HEK293 (cell line): ENCODE measurements around the gene CDC42EP1.
A peak's percentile ranks its signal among the peaks of the same experiment; 100 is the strongest.

ENCODE experiments used
- GFI1B ChIP-seq: fragments of 450-650 bp; formaldehyde crosslinking; IDR thresholded peaks from 2 replicates; pipeline ENCODE4 v1.5.1; 2016; ENCODE audit warnings: missing biosample characterization, missing genetic modification characterization
- IKZF3 ChIP-seq: fragments of 450-650 bp; IDR thresholded peaks from 2 replicates; pipeline ENCODE4 v1.5.0; 2018; ENCODE audit warnings: missing biosample characterization, mild to moderate bottlenecking, missing genetic modification characterization, moderate library complexity
- KLF1 ChIP-seq: fragments of 450-650 bp; formaldehyde crosslinking; IDR thresholded peaks from 2 replicates; pipeline ENCODE4 v1.5.1; 2016; ENCODE audit warnings: missing biosample characterization, missing genetic modification characterization
- KLF16 ChIP-seq: fragments of 450-650 bp; formaldehyde crosslinking; IDR thresholded peaks from 2 replicates; pipeline ENCODE4 v1.5.1; 2017; ENCODE audit warnings: missing biosample characterization, missing genetic modification characterization
- MYNN ChIP-seq: fragments of 450-650 bp; formaldehyde crosslinking; IDR thresholded peaks from 2 replicates; pipeline ENCODE4 v1.5.1; 2016; ENCODE audit warnings: missing biosample characterization, missing genetic modification characterization, borderline replicate concordance
- MZF1 ChIP-seq: fragments of 450-650 bp; formaldehyde crosslinking; IDR thresholded peaks from 2 replicates; pipeline ENCODE4 v1.5.1; 2017; ENCODE audit warnings: missing biosample characterization, missing genetic modification characterization, borderline replicate concordance
- SP2 ChIP-seq: fragments of 450-650 bp; formaldehyde crosslinking; IDR thresholded peaks from 2 replicates; pipeline ENCODE4 v1.5.1; 2016; ENCODE audit warnings: missing biosample characterization, missing genetic modification characterization
- ZBTB1 ChIP-seq: fragments of 450-650 bp; formaldehyde crosslinking; IDR thresholded peaks from 2 replicates; pipeline ENCODE4 v1.5.1; 2016; ENCODE audit warnings: missing biosample characterization, missing genetic modification characterization
- ZBTB21 ChIP-seq: fragments of 450-650 bp; formaldehyde crosslinking; IDR thresholded peaks from 2 replicates; pipeline ENCODE4 v1.5.1; 2017; ENCODE audit warnings: missing biosample characterization, missing genetic modification characterization
- ZBTB7A ChIP-seq: fragments of 450-650 bp; formaldehyde crosslinking; IDR thresholded peaks from 2 replicates; pipeline ENCODE4 v1.5.1; 2016; ENCODE audit warnings: low read depth, missing biosample characterization, missing genetic modification characterization
- ZEB2 ChIP-seq: fragments of 450-650 bp; formaldehyde crosslinking; IDR thresholded peaks from 2 replicates; pipeline ENCODE4 v1.5.1; 2016; ENCODE audit warnings: missing biosample characterization, missing genetic modification characterization
- ZNF10 ChIP-seq: fragments of 450-650 bp; formaldehyde crosslinking; IDR thresholded peaks from 2 replicates; pipeline ENCODE4 v1.5.1; 2017; ENCODE audit warnings: missing biosample characterization, missing genetic modification characterization
- ZNF133 ChIP-seq: fragments of 450-650 bp; formaldehyde crosslinking; IDR thresholded peaks from 2 replicates; pipeline ENCODE4 v1.5.1; 2016; ENCODE audit warnings: missing biosample characterization, missing genetic modification characterization
- ZNF146 ChIP-seq: fragments of 450-650 bp; formaldehyde crosslinking; IDR thresholded peaks from 2 replicates; pipeline ENCODE4 v1.5.1; 2016; ENCODE audit warnings: missing biosample characterization, missing genetic modification characterization
- ZNF16 ChIP-seq: fragments of 450-650 bp; formaldehyde crosslinking; IDR thresholded peaks from 2 replicates; pipeline ENCODE4 v1.5.1; 2016; ENCODE audit warnings: low read depth, missing biosample characterization, missing genetic modification characterization
- ZNF266 ChIP-seq: fragments of 450-650 bp; formaldehyde crosslinking; IDR thresholded peaks from 2 replicates; pipeline ENCODE4 v1.5.1; 2016; ENCODE audit warnings: missing biosample characterization, missing genetic modification characterization, low read depth
- ZNF423 ChIP-seq: fragments of 450-650 bp; formaldehyde crosslinking; IDR thresholded peaks from 2 replicates; pipeline ENCODE4 v1.5.1; 2016; ENCODE audit warnings: missing biosample characterization, missing genetic modification characterization
- ZNF501 ChIP-seq: fragments of 450-650 bp; formaldehyde crosslinking; IDR thresholded peaks from 2 replicates; pipeline ENCODE4 v1.5.1; 2016; ENCODE audit warnings: missing biosample characterization, missing genetic modification characterization
- ZNF529 ChIP-seq: fragments of 450-650 bp; formaldehyde crosslinking; IDR thresholded peaks from 2 replicates; pipeline ENCODE4 v1.5.1; 2017; ENCODE audit warnings: missing genetic modification characterization, missing biosample characterization; ENCODE audit not compliant: insufficient replicate concordance
- ZNF558 ChIP-seq: fragments of 450-650 bp; formaldehyde crosslinking; IDR thresholded peaks from 2 replicates; pipeline ENCODE4 v1.5.1; 2016; ENCODE audit warnings: missing biosample characterization, missing genetic modification characterization
- ZNF585B ChIP-seq: fragments of 450-650 bp; formaldehyde crosslinking; IDR thresholded peaks from 2 replicates; pipeline ENCODE4 v1.5.1; 2016; ENCODE audit warnings: missing biosample characterization, missing genetic modification characterization
- ZNF654 ChIP-seq: fragments of 450-650 bp; formaldehyde crosslinking; IDR thresholded peaks from 2 replicates; pipeline ENCODE4 v1.5.1; 2016; ENCODE audit warnings: low read depth, missing biosample characterization, missing genetic modification characterization
- TF ChIP-seq, protein P1 (sequence below): fragments of 450-650 bp; formaldehyde crosslinking; IDR thresholded peaks from 2 replicates; pipeline ENCODE4 v1.5.1; 2016; ENCODE audit warnings: missing biosample characterization, missing genetic modification characterization
- TF ChIP-seq, protein P2 (sequence below): fragments of 450-650 bp; formaldehyde crosslinking; conservative IDR thresholded peaks from 2 replicates; pipeline ENCODE4 v1.5.1; 2016; ENCODE audit warnings: low read depth, missing biosample characterization, missing genetic modification characterization
- TF ChIP-seq, protein P3 (sequence below): fragments of 450-650 bp; formaldehyde crosslinking; IDR thresholded peaks from 2 replicates; pipeline ENCODE4 v1.5.1; 2016; ENCODE audit warnings: missing biosample characterization, missing genetic modification characterization
- TF ChIP-seq, protein P4 (sequence below): fragments of 450-650 bp; formaldehyde crosslinking; IDR thresholded peaks from 2 replicates; pipeline ENCODE4 v1.5.1; 2017; ENCODE audit warnings: missing biosample characterization, missing genetic modification characterization
- TF ChIP-seq, protein P5 (sequence below): fragments of 450-650 bp; formaldehyde crosslinking; IDR thresholded peaks from 2 replicates; pipeline ENCODE4 v1.5.1; 2016; ENCODE audit warnings: missing biosample characterization, missing genetic modification characterization
- TF ChIP-seq, protein P6 (sequence below): sonication (generic); formaldehyde crosslinking; IDR thresholded peaks from 2 replicates; pipeline ENCODE4 v1.8.1; 2022; ENCODE audit warnings: mild to moderate bottlenecking, moderate library complexity, missing genetic modification reagents

Gene CDC42EP1

GRCh38 chr22:37608477-37609239, 48.4 kb downstream of the CDC42EP1 start, which contains the start of gene GGA1 (continued):
- TF ChIP-seq ZNF558 (tag by site-specific recombination) (no peak), ZBTB7A (tag by site-specific recombination) (peak; percentile 78), IKZF3 (tag by site-specific recombination) (peak; percentile 93), ZNF529 (tag by site-specific recombination) (no peak), ZBTB1 (tag by site-specific recombination) (no peak), ZBTB21 (peak; percentile 96), GFI1B (tag by site-specific recombination) (no peak), ZNF146 (no peak), ZNF133 (tag by site-specific recombination) (no peak), ZNF654 (tag by site-specific recombination) (no peak), KLF1 (tag by site-specific recombination) (peak; percentile 79), ZNF585B (tag by site-specific recombination) (no peak), ZNF16 (tag by site-specific recombination) (no peak), MZF1 (tag by site-specific recombination) (no peak), ZNF423 (tag by site-specific recombination) (no peak), ZNF501 (tag by site-specific recombination) (peak; percentile 72; the same call in 1 of the 2 replicates), KLF16 (peak; percentile 97), ZEB2 (peak; percentile 94), SP2 (tag by site-specific recombination) (peak; percentile 85), ZNF266 (no peak), MYNN (no peak), ZNF10 (tag by site-specific recombination) (no peak)
- TF ChIP-seq, protein P1, sequence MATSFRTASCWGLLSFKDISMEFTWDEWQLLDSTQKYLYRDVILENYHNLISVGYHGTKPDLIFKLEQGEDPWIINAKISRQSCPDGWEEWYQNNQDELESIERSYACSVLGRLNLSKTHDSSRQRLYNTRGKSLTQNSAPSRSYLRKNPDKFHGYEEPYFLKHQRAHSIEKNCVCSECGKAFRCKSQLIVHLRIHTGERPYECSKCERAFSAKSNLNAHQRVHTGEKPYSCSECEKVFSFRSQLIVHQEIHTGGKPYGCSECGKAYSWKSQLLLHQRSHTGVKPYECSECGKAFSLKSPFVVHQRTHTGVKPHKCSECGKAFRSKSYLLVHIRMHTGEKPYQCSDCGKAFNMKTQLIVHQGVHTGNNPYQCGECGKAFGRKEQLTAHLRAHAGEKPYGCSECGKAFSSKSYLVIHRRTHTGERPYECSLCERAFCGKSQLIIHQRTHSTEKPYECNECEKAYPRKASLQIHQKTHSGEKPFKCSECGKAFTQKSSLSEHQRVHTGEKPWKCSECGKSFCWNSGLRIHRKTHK (tag by site-specific recombination): no peak
- TF ChIP-seq, protein P2, sequence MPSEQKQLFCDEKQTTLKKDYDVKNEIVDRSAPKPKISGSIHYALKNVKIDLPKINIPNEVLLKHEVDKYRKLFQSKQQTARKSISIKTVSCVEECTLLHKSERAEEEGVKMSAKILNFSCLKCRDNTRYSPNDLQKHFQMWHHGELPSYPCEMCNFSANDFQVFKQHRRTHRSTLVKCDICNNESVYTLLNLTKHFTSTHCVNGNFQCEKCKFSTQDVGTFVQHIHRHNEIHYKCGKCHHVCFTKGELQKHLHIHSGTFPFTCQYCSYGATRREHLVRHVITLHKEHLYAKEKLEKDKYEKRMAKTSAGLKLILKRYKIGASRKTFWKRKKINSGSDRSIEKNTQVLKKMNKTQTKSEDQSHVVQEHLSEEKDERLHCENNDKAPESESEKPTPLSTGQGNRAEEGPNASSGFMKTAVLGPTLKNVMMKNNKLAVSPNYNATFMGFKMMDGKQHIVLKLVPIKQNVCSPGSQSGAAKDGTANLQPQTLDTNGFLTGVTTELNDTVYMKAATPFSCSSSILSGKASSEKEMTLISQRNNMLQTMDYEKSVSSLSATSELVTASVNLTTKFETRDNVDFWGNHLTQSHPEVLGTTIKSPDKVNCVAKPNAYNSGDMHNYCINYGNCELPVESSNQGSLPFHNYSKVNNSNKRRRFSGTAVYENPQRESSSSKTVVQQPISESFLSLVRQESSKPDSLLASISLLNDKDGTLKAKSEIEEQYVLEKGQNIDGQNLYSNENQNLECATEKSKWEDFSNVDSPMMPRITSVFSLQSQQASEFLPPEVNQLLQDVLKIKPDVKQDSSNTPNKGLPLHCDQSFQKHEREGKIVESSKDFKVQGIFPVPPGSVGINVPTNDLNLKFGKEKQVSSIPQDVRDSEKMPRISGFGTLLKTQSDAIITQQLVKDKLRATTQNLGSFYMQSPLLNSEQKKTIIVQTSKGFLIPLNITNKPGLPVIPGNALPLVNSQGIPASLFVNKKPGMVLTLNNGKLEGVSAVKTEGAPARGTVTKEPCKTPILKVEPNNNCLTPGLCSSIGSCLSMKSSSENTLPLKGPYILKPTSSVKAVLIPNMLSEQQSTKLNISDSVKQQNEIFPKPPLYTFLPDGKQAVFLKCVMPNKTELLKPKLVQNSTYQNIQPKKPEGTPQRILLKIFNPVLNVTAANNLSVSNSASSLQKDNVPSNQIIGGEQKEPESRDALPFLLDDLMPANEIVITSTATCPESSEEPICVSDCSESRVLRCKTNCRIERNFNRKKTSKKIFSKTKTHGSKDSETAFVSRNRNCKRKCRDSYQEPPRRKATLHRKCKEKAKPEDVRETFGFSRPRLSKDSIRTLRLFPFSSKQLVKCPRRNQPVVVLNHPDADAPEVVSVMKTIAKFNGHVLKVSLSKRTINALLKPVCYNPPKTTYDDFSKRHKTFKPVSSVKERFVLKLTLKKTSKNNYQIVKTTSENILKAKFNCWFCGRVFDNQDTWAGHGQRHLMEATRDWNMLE (tag by site-specific recombination): peak; percentile 92
- TF ChIP-seq, protein P3, sequence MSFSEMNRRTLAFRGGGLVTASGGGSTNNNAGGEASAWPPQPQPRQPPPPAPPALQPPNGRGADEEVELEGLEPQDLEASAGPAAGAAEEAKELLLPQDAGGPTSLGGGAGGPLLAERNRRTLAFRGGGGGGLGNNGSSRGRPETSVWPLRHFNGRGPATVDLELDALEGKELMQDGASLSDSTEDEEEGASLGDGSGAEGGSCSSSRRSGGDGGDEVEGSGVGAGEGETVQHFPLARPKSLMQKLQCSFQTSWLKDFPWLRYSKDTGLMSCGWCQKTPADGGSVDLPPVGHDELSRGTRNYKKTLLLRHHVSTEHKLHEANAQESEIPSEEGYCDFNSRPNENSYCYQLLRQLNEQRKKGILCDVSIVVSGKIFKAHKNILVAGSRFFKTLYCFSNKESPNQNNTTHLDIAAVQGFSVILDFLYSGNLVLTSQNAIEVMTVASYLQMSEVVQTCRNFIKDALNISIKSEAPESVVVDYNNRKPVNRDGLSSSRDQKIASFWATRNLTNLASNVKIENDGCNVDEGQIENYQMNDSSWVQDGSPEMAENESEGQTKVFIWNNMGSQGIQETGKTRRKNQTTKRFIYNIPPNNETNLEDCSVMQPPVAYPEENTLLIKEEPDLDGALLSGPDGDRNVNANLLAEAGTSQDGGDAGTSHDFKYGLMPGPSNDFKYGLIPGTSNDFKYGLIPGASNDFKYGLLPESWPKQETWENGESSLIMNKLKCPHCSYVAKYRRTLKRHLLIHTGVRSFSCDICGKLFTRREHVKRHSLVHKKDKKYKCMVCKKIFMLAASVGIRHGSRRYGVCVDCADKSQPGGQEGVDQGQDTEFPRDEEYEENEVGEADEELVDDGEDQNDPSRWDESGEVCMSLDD (tag by site-specific recombination): peak; percentile 46
- TF ChIP-seq, protein P4, sequence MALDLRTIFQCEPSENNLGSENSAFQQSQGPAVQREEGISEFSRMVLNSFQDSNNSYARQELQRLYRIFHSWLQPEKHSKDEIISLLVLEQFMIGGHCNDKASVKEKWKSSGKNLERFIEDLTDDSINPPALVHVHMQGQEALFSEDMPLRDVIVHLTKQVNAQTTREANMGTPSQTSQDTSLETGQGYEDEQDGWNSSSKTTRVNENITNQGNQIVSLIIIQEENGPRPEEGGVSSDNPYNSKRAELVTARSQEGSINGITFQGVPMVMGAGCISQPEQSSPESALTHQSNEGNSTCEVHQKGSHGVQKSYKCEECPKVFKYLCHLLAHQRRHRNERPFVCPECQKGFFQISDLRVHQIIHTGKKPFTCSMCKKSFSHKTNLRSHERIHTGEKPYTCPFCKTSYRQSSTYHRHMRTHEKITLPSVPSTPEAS: no peak
- TF ChIP-seq, protein P5, sequence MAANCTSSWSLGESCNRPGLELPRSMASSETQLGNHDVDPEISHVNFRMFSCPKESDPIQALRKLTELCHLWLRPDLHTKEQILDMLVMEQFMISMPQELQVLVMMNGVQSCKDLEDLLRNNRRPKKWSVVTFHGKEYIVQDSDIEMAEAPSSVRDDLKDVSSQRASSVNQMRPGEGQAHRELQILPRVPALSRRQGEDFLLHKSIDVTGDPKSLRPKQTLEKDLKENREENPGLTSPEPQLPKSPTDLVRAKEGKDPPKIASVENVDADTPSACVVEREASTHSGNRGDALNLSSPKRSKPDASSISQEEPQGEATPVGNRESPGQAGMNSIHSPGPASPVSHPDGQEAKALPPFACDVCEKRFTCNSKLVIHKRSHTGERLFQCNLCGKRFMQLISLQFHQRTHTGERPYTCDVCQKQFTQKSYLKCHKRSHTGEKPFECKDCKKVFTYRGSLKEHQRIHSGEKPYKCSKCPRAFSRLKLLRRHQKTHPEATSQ (tag by site-specific recombination): no peak
- TF ChIP-seq, protein P6, sequence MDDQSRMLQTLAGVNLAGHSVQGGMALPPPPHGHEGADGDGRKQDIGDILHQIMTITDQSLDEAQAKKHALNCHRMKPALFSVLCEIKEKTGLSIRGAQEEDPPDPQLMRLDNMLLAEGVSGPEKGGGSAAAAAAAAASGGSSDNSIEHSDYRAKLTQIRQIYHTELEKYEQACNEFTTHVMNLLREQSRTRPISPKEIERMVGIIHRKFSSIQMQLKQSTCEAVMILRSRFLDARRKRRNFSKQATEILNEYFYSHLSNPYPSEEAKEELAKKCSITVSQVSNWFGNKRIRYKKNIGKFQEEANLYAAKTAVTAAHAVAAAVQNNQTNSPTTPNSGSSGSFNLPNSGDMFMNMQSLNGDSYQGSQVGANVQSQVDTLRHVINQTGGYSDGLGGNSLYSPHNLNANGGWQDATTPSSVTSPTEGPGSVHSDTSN (CRISPR knock-in tag): no peak
